ENCODE results near the gene SGPP2. TPM values are rescaled to one million over a fixed set of nuclear protein-coding genes. Genes with fewer than 3 reads are reported as not detected.

Gene SGPP2
- total and polyA plus RNA-seq, 2 of the 4 experiments (the other 2 are of a cell fraction): not detected

- Histone ChIP-seq H3K23ac (ENCODE audit: low read depth, low read length) (no peak overlapping the region), H2BK15ac (ENCODE audit: low read depth, low read length) (no peak overlapping the region), H3K36me3 (ENCODE audit: control insufficient read depth, insufficient read depth, low read length) (no peaks in the 10 kb centered on the region), H4K5ac (ENCODE audit: low read depth, low read length) (no peak overlapping the region), H3K27me3 (ENCODE audit: control insufficient read depth, insufficient read depth, low read length) (peaks cover 1% of the 10 kb centered on the region; the same call in 1 of the 2 replicates), H2AFZ (replicated peaks; ENCODE audit: low read length, poor library complexity) (no peak overlapping the region), H4K8ac (ENCODE audit: low read depth in 2 of 2, low read length in 2 of 2) (no peak overlapping the region), H3K4me2 (ENCODE audit: low read depth, low read length) (peak overlapping the region; percentile 45), H3K4ac (ENCODE audit: low read depth, low read length) (no peak overlapping the region), H2AK5ac (ENCODE audit: low read depth, low read length) (no peak overlapping the region), H3K14ac (replicated peaks; ENCODE audit: low read depth, low read length) (no peak overlapping the region), H3K4me3 (ENCODE audit: insufficient read depth, low read depth, low read length) (no peak overlapping the region), H3K27ac (ENCODE audit: insufficient read depth, low read length) (no peak overlapping the region), H4K20me1 (ENCODE audit: insufficient read depth, low read length) (no peaks in the 10 kb centered on the region), H3K4me1 (ENCODE audit: control insufficient read depth, insufficient read depth, low read length) (peaks cover 5% of the 10 kb centered on the region; the same call in 1 of the 2 replicates), H3K9ac (ENCODE audit: low read depth, low read length) (no peak overlapping the region), H2BK20ac (ENCODE audit: low read depth, low read length) (0 out of 2 replicates have a peak overlapping the region, but pooled peaks have one; percentile 14), H2AK9ac (replicated peaks; ENCODE audit: low read depth, low read length, poor library complexity) (no peak overlapping the region), H3K56ac (ENCODE audit: extremely low read depth, insufficient read depth, low read length) (no peak overlapping the region), H3K18ac (ENCODE audit: low read depth, low read length) (no peak overlapping the region), H2BK120ac (ENCODE audit: low read depth, low read length) (no peak overlapping the region), H2BK5ac (ENCODE audit: low read depth, low read length, poor library complexity, severe bottlenecking) (no peak overlapping the region), H3K79me1 (ENCODE audit: low read depth in 1 of 2, low read length in 2 of 2) (no peaks in the 10 kb centered on the region), H3K9me1 (ENCODE audit: insufficient read depth, low read length) (no peaks in the 10 kb centered on the region), H3K9me3 (ENCODE audit: control insufficient read depth, insufficient read depth, low read length) (no peaks in the 10 kb centered on the region), H4K91ac (ENCODE audit: insufficient read depth, low read depth, low read length) (no peak overlapping the region)
- TF ChIP-seq CHD1 (IDR thresholded peaks at IDR 0.05; ENCODE audit: low read depth, low read length) (no peak), RCOR1 (IDR thresholded peaks at IDR 0.05; ENCODE audit: insufficient replicate concordance, low read length) (no peak)
- TF ChIP-seq, protein P1, sequence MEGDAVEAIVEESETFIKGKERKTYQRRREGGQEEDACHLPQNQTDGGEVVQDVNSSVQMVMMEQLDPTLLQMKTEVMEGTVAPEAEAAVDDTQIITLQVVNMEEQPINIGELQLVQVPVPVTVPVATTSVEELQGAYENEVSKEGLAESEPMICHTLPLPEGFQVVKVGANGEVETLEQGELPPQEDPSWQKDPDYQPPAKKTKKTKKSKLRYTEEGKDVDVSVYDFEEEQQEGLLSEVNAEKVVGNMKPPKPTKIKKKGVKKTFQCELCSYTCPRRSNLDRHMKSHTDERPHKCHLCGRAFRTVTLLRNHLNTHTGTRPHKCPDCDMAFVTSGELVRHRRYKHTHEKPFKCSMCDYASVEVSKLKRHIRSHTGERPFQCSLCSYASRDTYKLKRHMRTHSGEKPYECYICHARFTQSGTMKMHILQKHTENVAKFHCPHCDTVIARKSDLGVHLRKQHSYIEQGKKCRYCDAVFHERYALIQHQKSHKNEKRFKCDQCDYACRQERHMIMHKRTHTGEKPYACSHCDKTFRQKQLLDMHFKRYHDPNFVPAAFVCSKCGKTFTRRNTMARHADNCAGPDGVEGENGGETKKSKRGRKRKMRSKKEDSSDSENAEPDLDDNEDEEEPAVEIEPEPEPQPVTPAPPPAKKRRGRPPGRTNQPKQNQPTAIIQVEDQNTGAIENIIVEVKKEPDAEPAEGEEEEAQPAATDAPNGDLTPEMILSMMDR (conservative IDR thresholded peaks at IDR 0.05; ENCODE audit: low read depth, low read length): no peak
- no TSS peak for BruUV-seq (replicated peaks)
- peak; percentile 76 for ATAC-seq (ENCODE audit: low read depth)
- POLR2A ChIA-PET (ENCODE audit: unreplicated experiment): no interaction called here
- CTCF ChIA-PET: no interaction called here
- DNase-seq: peak; percentile 44
- in situ Hi-C loops (cut with MboI; ENCODE audit: low sequenced_read_pairs): no loop called here
- 0% methylated on average over 2 of the region's 8 CpGs; no CpG with 5 or more reads in 1 of the 2 experiments for WGBS, 2 experiments (ENCODE audit: extremely low coverage in 2 of 2, insufficient read length in 1 of 2)
- dilution Hi-C loops (cut with HindIII; ENCODE audit: low sequenced_read_pairs, unreplicated experiment): no loop called here
- intact Hi-C loops (cut with micrococcal nuclease): no loop called here
Measured at GRCh38 chr2:222448748-222449181, 24.4 kb downstream of the SGPP2 start.

Measured in IMR-90 (cell line).